Gastrocnemius medialis (tissue), 4 donors: ENCODE results near the gene TBX5.

Source experiments
- POLR2A ChIP-seq, 2 donors: fragments of 450-650 bp; IDR thresholded peaks; one replicate each; pipeline ENCODE4 v1.6.1; 2017; ENCODE audit warnings: antibody characterized with exemption in 2 of 2, mild to moderate bottlenecking in 2 of 2, moderate library complexity in 2 of 2
- TF ChIP-seq, protein P1 (sequence below), 5 experiments: fragments of 450-650 bp in 3 of 5; fragments of 200-600 bp in 2 of 5; sonication (generic) in 2 of 5; IDR thresholded peaks in 4 of 5; conservative IDR thresholded peaks in 1 of 5; 1 replicate in 4 of 5; 2 replicates in 1 of 5; pipeline ENCODE4 v1.5.1; 2016 to 2019; ENCODE audit warnings: antibody characterized with exemption in 5 of 5, mild to moderate bottlenecking in 3 of 5, moderate library complexity in 3 of 5

DNA sequence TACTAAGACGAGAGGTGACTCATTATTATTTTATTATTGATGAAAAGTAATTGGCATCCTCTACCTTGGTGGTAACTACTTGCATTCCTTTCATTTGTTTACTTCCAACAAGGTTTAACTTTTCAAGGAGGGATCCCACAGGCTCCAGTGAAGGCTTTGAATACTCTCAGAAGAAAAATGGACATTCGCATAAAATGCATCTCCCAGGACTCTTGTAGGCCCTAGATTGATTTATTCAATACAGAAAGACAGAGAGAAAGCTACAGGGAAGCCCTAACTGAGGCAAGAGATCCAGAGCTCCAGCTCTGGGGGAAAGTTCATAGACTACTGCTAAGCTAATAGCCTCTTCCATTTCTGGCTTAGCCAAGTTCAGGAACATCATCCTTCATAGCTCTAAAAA lies 87.0 kb downstream of the TBX5 start:
- TF ChIP-seq, protein P1, sequence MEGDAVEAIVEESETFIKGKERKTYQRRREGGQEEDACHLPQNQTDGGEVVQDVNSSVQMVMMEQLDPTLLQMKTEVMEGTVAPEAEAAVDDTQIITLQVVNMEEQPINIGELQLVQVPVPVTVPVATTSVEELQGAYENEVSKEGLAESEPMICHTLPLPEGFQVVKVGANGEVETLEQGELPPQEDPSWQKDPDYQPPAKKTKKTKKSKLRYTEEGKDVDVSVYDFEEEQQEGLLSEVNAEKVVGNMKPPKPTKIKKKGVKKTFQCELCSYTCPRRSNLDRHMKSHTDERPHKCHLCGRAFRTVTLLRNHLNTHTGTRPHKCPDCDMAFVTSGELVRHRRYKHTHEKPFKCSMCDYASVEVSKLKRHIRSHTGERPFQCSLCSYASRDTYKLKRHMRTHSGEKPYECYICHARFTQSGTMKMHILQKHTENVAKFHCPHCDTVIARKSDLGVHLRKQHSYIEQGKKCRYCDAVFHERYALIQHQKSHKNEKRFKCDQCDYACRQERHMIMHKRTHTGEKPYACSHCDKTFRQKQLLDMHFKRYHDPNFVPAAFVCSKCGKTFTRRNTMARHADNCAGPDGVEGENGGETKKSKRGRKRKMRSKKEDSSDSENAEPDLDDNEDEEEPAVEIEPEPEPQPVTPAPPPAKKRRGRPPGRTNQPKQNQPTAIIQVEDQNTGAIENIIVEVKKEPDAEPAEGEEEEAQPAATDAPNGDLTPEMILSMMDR (IDR thresholded peaks at IDR 0.05 in 4 of 5, conservative IDR thresholded peaks at IDR 0.05 in 1 of 5): no peak
- TF ChIP-seq POLR2A (IDR thresholded peaks at IDR 0.05): no peak
